Loucy (cell line): ENCODE data around the gene GRHPR.

Experiments
- CTCF ChIP-seq: fragments of 200-600 bp; sonication (generic); conservative IDR thresholded peaks from 2 replicates; pipeline ENCODE4 v1.5.1; 2014; ENCODE audit warnings: mild to moderate bottlenecking, antibody characterized with exemption, low read length
- EZH2phosphoT487 ChIP-seq: fragments of 200-600 bp; IDR thresholded peaks from 2 replicates; pipeline ENCODE4 v1.6.1; 2018; ENCODE audit warnings: antibody characterized with exemption, mild to moderate bottlenecking, moderate library complexity, borderline replicate concordance

GRCh38 chr9:37433867-37434371 lies 11.4 kb downstream of the GRHPR start:
- TF ChIP-seq CTCF (no peak), EZH2phosphoT487 (no peak)
